Psoas muscle (tissue), 8 donors: ENCODE measurements around the gene BRPF1. TPM values are rescaled to one million over a fixed set of nuclear protein-coding genes. Genes with fewer than 3 reads are reported as not detected.

Source experiments
- ATAC-seq, 4 donors: fragments of 200-7000 bp; cut with Tn5 transposase; one replicate each; pipeline ENCODE4 v1.9.1; 2020; ENCODE audit warnings: moderate library complexity in 3 of 4, mild to moderate bottlenecking in 2 of 4
- DNase-seq, 2 donors: peaks; one replicate each; pipeline ENCODE4 v3.0.0-alpha.2; 2020
- H3K27ac ChIP-seq: fragments of 200-600 bp; one replicate; pipeline ENCODE4 v1.8.0; 2022
- H3K27me3 ChIP-seq, 3 donors: fragments of 200-600 bp in 1 of 3; one replicate each; pipeline versions ENCODE4 v1.6.1 to v1.8.0; 2013 to 2022; ENCODE audit warnings: low read length in 2 of 3, mild to moderate bottlenecking in 2 of 3, moderate library complexity in 1 of 3; ENCODE audit not compliant: insufficient read depth in 3 of 3
- H3K36me3 ChIP-seq, 2 donors: fragments of 200-600 bp in 1 of 2; one replicate each; pipeline versions ENCODE4 v1.6.1 to v1.8.0; 2013 to 2022; ENCODE audit warnings: low read depth in 1 of 2, mild to moderate bottlenecking in 1 of 2, moderate library complexity in 1 of 2; ENCODE audit not compliant: insufficient read depth in 1 of 2
- H3K4me1 ChIP-seq: fragments of 200-600 bp; one replicate; pipeline ENCODE4 v1.8.0; 2022
- H3K4me3 ChIP-seq: fragments of 200-600 bp; one replicate; pipeline ENCODE4 v1.8.0; 2022; ENCODE audit warnings: mild to moderate bottlenecking
- H3K9me3 ChIP-seq: fragments of 200-600 bp; one replicate; pipeline ENCODE4 v1.8.0; 2022
- CTCF ChIP-seq: fragments of 200-600 bp; IDR thresholded peaks from one replicate; pipeline ENCODE4 v1.8.0; 2022; ENCODE audit warnings: antibody characterized with exemption
- WGBS, 3 donors: extraction: QIAGEN DNeasy Blood & Tissue Kit; methylation state at CpG; one replicate each; pipeline versions ENCODE4 v1.1.6 to v1.1.7; 2013; 5-methylcytosine and 5-hydroxymethylcytosine counted together
- intact Hi-C, 2 donors: fragments of 100-400 bp; cut with DNase I; formaldehyde crosslinking; loops; one replicate each; pipeline versions ENCODE4 v1.11.0 to v1.14.2; 2022
- polyA plus RNA-seq, 3 donors: library from polyadenylated mRNA; stranded (reverse); fragments of 200-250 nt; gene quantifications; one replicate each; pipeline ENCODE4 v1.2.3, GENCODE V29; 2013
- total RNA-seq, 4 donors: library from RNA; stranded (reverse); fragmentation: NEBNext Ultra II Directional in 2 of 4; extraction: Animal tissue kit (Norgen Biotek cat#: 25700) in 2 of 4; gene quantifications; one replicate each; pipeline versions ENCODE4 v1.2.1 to v1.2.4, GENCODE V29; 2021 to 2023
- donor health status: healthy with polysubstance abuse.
- donor health status: DM: no; HTN: no; CAD: no; lungs with moderate emphysema.
- donor health status: Bipolar disorder and iron deficiency.
- donor health status: healthy.
- donor health status: DM: yes; HTN: yes; CAD: no.
- donor health status: DM: no; HTN: no; CAD: no.
- donor health status: DM: no; HTN: no; CAD: no.
- donor health status: DM: yes; HTN: yes; CAD: no.

Gene BRPF1
- total and polyA plus RNA-seq, 7 donors: 6.8 to 16.1 (median 9.9) TPM

GRCh38 chr3:9688961-9689360 lies 42.6 kb upstream of the BRPF1 start:
- no peak for DNase-seq
- Histone ChIP-seq H3K27ac (no peak overlapping the region), H3K9me3 (no peaks in the 10 kb centered on the region), H3K36me3 (peaks cover 14 to 100% of the 10 kb centered on the region in 2 donors), H3K27me3 (no peaks in the 10 kb centered on the region), H3K4me1 (no peaks in the 10 kb centered on the region), H3K4me3 (no peak overlapping the region)
- 80 to 90% (median 86%) methylated on average over 5 of the region's 5 CpGs for WGBS, 3 donors
- intact Hi-C loops: no loop called here
- no peak for TF ChIP-seq CTCF
- ATAC-seq: no peak

- H3K4me3 ChIP-seq: no peak overlapping the region
- H3K27ac ChIP-seq: no peak overlapping the region
- H3K36me3 ChIP-seq: peaks cover 12 to 100% of the 10 kb centered on the region in 2 donors
- no peaks in the 10 kb centered on the region for H3K9me3 ChIP-seq
- H3K4me1 ChIP-seq: no peaks in the 10 kb centered on the region
- TF ChIP-seq CTCF: no peak
- ATAC-seq (no peak), DNase-seq (no peak)
- no peaks in the 10 kb centered on the region for H3K27me3 ChIP-seq
- 91 to 95% (median 95%) methylated on average over 4 of the region's 4 CpGs for WGBS, 3 donors
- intact Hi-C loops: no loop called here
These were observed 41.8 kb upstream of the BRPF1 start for GRCh38 chr3:9689757-9690156.

GRCh38 chr3:9690451-9691450 lies 40.8 kb upstream of the BRPF1 start:
- no peak for DNase-seq
- intact Hi-C loops: no loop called here
- 79 to 86% (median 85%) methylated on average over 15 of the region's 15 CpGs for WGBS, 3 donors
- Histone ChIP-seq H3K36me3 (peaks cover 12 to 100% of the 10 kb centered on the region in 2 donors), H3K27ac (no peak overlapping the region), H3K4me3 (no peak overlapping the region), H3K4me1 (no peaks in the 10 kb centered on the region), H3K9me3 (no peaks in the 10 kb centered on the region), H3K27me3 (no peaks in the 10 kb centered on the region)
- no peak for TF ChIP-seq CTCF
- no peak for ATAC-seq

GRCh38 chr3:9691636-9692035 lies 39.9 kb upstream of the BRPF1 start:
- no peak overlapping the region for H3K27ac ChIP-seq
- TF ChIP-seq CTCF: no peak
- peaks cover 8 to 93% of the 10 kb centered on the region in 2 donors for H3K36me3 ChIP-seq
- WGBS, 3 donors: 96 to 100% (median 97%) methylated on average over 2 of the region's 2 CpGs
- H3K9me3 ChIP-seq: no peaks in the 10 kb centered on the region
- no peak for ATAC-seq
- intact Hi-C loops: no loop called here
- H3K4me1 ChIP-seq: peaks cover 5% of the 10 kb centered on the region
- H3K27me3 ChIP-seq: no peaks in the 10 kb centered on the region
- H3K4me3 ChIP-seq: no peak overlapping the region
- no peak for DNase-seq
